Keratinocyte (primary cell): ENCODE results near the gene CXCL12. TPM values are rescaled to one million over a fixed set of nuclear protein-coding genes. Genes with fewer than 3 reads are reported as not detected.

ENCODE experiments used
- DNase-seq: peaks from one replicate; pipeline ENCODE4 v3.0.0-alpha.2; 2011; ENCODE audit warnings: low read depth, missing footprints, low spot score
- FAIRE-seq: peaks from 2 replicates; lab custom pipeline; 2011; peaks lifted over from hg19 to GRCh38; lab: Jason Lieb, UNC
- H2AFZ ChIP-seq: 2 replicates; pipeline ENCODE4 v1.6.0; 2012; ENCODE audit warnings: low read length, control low read depth, inconsistent platforms; ENCODE audit not compliant: control insufficient read depth
- H3K27ac ChIP-seq: 2 replicates; pipeline ENCODE4 v1.5.1; 2011; ENCODE audit warnings: low read length; ENCODE audit not compliant: control insufficient read depth, insufficient read depth
- H3K27me3 ChIP-seq: 3 replicates; pipeline ENCODE4 v1.6.0; 2011; ENCODE audit warnings: low read length; ENCODE audit not compliant: control insufficient read depth, insufficient read depth; ENCODE audit errors: extremely low read depth
- H3K36me3 ChIP-seq, 2 experiments: 2 replicates in 1 of 2; 3 replicates in 1 of 2; pipeline ENCODE4 v1.5.1; 2011; ENCODE audit warnings: low read length in 2 of 2, mild to moderate bottlenecking in 1 of 2; ENCODE audit not compliant: control insufficient read depth in 2 of 2, insufficient read depth in 2 of 2; ENCODE audit errors: extremely low read depth in 1 of 2
- H3K4me1 ChIP-seq: 3 replicates; pipeline ENCODE4 v1.5.1; 2011; ENCODE audit warnings: low read length; ENCODE audit not compliant: control insufficient read depth, insufficient read depth; ENCODE audit errors: extremely low read depth
- H3K4me2 ChIP-seq: 3 replicates; pipeline ENCODE4 v1.6.0; 2011; ENCODE audit warnings: low read depth, low read length; ENCODE audit not compliant: control insufficient read depth, insufficient read depth; ENCODE audit errors: extremely low read depth
- H3K4me3 ChIP-seq, 3 experiments: fragments of 200-600 bp in 1 of 3; sonication (generic) in 1 of 3; 2 replicates in 2 of 3; 3 replicates in 1 of 3; pipeline ENCODE4 v1.5.1; 2011 to 2016; ENCODE audit warnings: low read length in 3 of 3, mild to moderate bottlenecking in 3 of 3, control low read depth in 2 of 3, inconsistent platforms in 1 of 3, low read depth in 1 of 3, mixed read lengths in 1 of 3, mixed run types in 1 of 3, moderate library complexity in 1 of 3; ENCODE audit not compliant: control insufficient read depth in 2 of 3, insufficient read depth in 2 of 3; ENCODE audit errors: extremely low read depth in 1 of 3
- H3K79me2 ChIP-seq: 2 replicates; pipeline ENCODE4 v1.6.0; 2012; ENCODE audit warnings: low read length; ENCODE audit not compliant: control insufficient read depth, insufficient read depth
- H3K9ac ChIP-seq: 3 replicates; pipeline ENCODE4 v1.6.0; 2011; ENCODE audit warnings: low read length; ENCODE audit not compliant: control insufficient read depth, insufficient read depth; ENCODE audit errors: extremely low read depth
- H3K9me1 ChIP-seq: 3 replicates; pipeline ENCODE4 v1.6.0; 2011; ENCODE audit warnings: low read length; ENCODE audit not compliant: control insufficient read depth, insufficient read depth; ENCODE audit errors: extremely low read depth
- H3K9me3 ChIP-seq: 2 replicates; pipeline ENCODE4 v1.5.1; 2012; ENCODE audit warnings: low read depth, low read length; ENCODE audit not compliant: control insufficient read depth
- H4K20me1 ChIP-seq: 3 replicates; pipeline ENCODE4 v1.6.0; 2011; ENCODE audit warnings: low read length; ENCODE audit not compliant: control insufficient read depth, insufficient read depth; ENCODE audit errors: extremely low read depth
- CTCF ChIP-seq, 3 experiments: IDR thresholded peaks in 1 of 3; conservative IDR thresholded peaks in 1 of 3; optimal IDR thresholded peaks in 1 of 3; 2 replicates in 2 of 3; 3 replicates in 1 of 3; pipeline versions ENCODE3 to v1.5.1; 2011; ENCODE audit warnings: low read length in 3 of 3, mild to moderate bottlenecking in 3 of 3, moderate library complexity in 2 of 3, control low read depth in 1 of 3, inconsistent platforms in 1 of 3; ENCODE audit not compliant: insufficient read depth in 2 of 3; ENCODE audit errors: extremely low read depth in 1 of 3
- EZH2 ChIP-seq: IDR thresholded peaks from one replicate; pipeline ENCODE4 v1.6.1; 2012; ENCODE audit warnings: inconsistent platforms, mild to moderate bottlenecking, low read length, moderate library complexity
- dilution Hi-C: fragments of 300-500 bp; cut with MboI; formaldehyde crosslinking; loops from one replicate; pipeline ENCODE4 v1.7.0; 2020; ENCODE audit warnings: low sequenced_read_pairs; ENCODE audit not compliant: extremely low pct_ligation_motif_present
- polyA plus RNA-seq, 5 experiments: library from polyadenylated mRNA; depleted of rRNA in 3 of 5; stranded (reverse) in 3 of 5; stranded (forward) in 1 of 5; unstranded in 1 of 5; fragments of >200 nt; gene quantifications; 1 replicate in 1 of 5; 2 replicates in 3 of 5; 3 replicates in 1 of 5; pipeline versions ENCODE4 v1.2.1 to v1.2.3, GENCODE V29; 2011 to 2012; ENCODE audit warnings: missing spikeins in 2 of 5, low read depth in 1 of 5, low replicate concordance in 1 of 5

CXCL12 gene
- polyA plus RNA-seq, 1 donor (not counting 4 experiments of a cell fraction or from before 2014, with no cell fraction given) = not detected

GRCh38 chr10:44380829-44381600 is 3.9 kb downstream of the CXCL12 start:
- no peaks in the 10 kb centered on the region for H4K20me1 ChIP-seq
- FAIRE-seq = no peak
- H3K9me3 ChIP-seq = no peaks in the 10 kb centered on the region
- no peak overlapping the region for H3K9ac ChIP-seq
- H3K4me3 ChIP-seq = no peak overlapping the region
- no peaks in the 10 kb centered on the region for H3K9me1 ChIP-seq
- no peaks in the 10 kb centered on the region for H3K36me3 ChIP-seq
- TF ChIP-seq EZH2 (no peak), CTCF (optimal IDR thresholded peaks at IDR 0.05 in 1 of 3, IDR thresholded peaks at IDR 0.05 in 1 of 3, conservative IDR thresholded peaks at IDR 0.05 in 1 of 3; ENCODE audit: extremely low read depth in 1 of 3, insufficient read depth in 2 of 3, low read length in 3 of 3) (no peak)
- no peaks in the 10 kb centered on the region for H3K79me2 ChIP-seq
- dilution Hi-C loops = no loop called here
- H3K27ac ChIP-seq = no peak overlapping the region
- H2AFZ ChIP-seq = no peak overlapping the region
- no peaks in the 10 kb centered on the region for H3K4me1 ChIP-seq
- peaks cover 33% of the 10 kb centered on the region for H3K27me3 ChIP-seq
- H3K4me2 ChIP-seq = no peak overlapping the region
- no peak for DNase-seq

- Histone ChIP-seq H3K4me3 (no peak overlapping the region), H3K9me3 (no peaks in the 10 kb centered on the region), H2AFZ (no peak overlapping the region), H3K4me2 (no peak overlapping the region), H3K27ac (no peak overlapping the region), H4K20me1 (no peaks in the 10 kb centered on the region), H3K9me1 (no peaks in the 10 kb centered on the region), H3K79me2 (no peaks in the 10 kb centered on the region), H3K9ac (no peak overlapping the region), H3K36me3 (no peaks in the 10 kb centered on the region), H3K27me3 (peaks cover 22% of the 10 kb centered on the region), H3K4me1 (no peaks in the 10 kb centered on the region)
- dilution Hi-C loops = no loop called here
- DNase-seq (no peak), FAIRE-seq (no peak)
- TF ChIP-seq CTCF (optimal IDR thresholded peaks at IDR 0.05 in 1 of 3, IDR thresholded peaks at IDR 0.05 in 1 of 3, conservative IDR thresholded peaks at IDR 0.05 in 1 of 3; ENCODE audit: extremely low read depth in 1 of 3, insufficient read depth in 2 of 3, low read length in 3 of 3) (no peak), EZH2 (no peak)
Observed at GRCh38 chr10:44379907-44380306, 5.0 kb downstream of the CXCL12 start.
